Urothelium cell line (cell line): Measurements from ENCODE around the gene MACROH2A1.

Experiments
- DNase-seq: peaks from one replicate; pipeline ENCODE4 v3.0.0; 2011; ENCODE audit warnings: low spot score, mixed read lengths
- FAIRE-seq: peaks from 2 replicates; lab custom pipeline; 2011; peaks lifted over from hg19 to GRCh38; lab: Jason Lieb, UNC

The MACROH2A1 gene

GRCh38 chr5:135335031-135335828 lies 63.8 kb downstream of the MACROH2A1 start:
- DNase-seq (no peak), FAIRE-seq (no peak)

GRCh38 chr5:135333732-135334515 lies 65.1 kb downstream of the MACROH2A1 start:
- no peak for FAIRE-seq
- DNase-seq = no peak

- DNase-seq = peak; percentile 60
- FAIRE-seq = no peak
Measured at GRCh38 chr5:135332519-135333150, 66.4 kb downstream of the MACROH2A1 start.

DNA sequence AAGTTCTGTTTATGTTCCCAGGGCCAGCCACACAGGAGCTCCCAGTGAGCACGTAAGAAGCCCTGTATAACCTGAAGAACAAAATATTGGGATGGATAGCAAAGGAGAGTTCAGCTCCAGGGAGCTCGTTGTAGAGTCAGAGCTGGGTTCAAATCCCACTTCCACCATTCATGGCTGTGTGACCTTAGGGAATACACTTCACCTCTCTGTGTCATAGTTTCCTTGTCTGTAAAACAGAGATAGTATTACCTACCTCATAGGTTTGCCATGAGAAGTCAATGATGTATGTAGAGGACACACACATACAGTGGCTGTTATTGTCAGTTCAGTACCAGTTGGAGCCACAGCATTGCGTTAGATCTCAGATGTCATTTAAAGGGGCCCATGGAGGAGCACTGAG lies 67.4 kb downstream of the MACROH2A1 start:
- FAIRE-seq (no peak), DNase-seq (no peak)

DNA sequence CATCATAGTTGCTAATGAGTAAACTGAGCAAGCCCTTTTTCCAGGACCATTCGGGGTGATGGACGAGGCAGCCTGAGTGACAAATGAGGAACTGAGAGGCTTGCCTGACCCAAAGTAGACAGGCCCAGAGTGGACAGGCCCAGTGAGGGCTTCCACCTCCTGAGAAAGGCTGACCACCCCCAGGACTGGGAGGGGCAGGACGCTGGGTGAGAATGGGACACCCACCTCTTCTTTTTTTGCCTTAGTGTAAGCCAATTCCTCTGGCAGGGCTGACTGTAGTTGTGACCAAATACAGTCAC lies 68.3 kb downstream of the MACROH2A1 start:
- FAIRE-seq = no peak
- no peak for DNase-seq

GRCh38 chr5:135329913-135330797 lies 68.9 kb downstream of the MACROH2A1 start:
- FAIRE-seq = no peak

DNA sequence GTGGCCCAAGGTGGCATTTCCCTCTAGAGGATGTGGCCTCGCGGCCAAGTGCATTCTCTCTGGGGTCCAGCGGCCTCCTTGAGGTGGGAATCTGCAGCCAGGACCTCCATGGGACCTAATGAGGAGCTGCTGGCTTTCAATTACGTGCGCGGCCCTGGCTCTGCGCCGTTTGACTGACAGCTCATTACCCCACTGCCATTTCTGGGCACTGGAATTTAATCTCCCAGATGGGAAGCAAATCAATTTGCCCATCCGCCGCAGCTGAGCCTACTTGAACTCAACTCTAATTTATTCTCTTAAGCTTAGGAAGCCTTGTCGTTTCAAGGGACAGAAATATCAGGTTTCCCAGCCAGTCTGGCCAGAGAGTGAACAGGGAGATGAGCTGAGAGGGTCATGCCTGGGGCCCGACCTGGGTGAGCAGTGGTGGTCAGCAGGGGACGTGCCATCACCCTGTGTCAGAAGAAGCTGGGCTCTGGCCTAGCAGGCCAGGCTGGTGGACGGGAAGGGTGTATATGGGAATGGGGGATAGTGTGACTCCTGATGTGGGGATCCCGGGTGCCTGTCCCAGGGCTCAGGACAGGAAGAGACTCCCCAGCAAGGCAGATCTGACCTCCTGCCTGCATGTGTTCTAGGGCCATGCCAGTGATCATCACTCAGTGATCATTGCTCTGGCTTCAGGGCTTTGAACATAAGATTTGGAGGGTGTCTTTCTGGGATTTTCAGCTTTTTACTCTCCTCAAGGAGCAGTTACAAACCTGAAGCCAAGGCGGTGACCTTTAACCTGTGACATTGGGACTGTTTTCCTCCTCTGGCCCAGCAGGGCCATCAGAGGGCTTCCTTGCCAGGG lies 69.7 kb downstream of the MACROH2A1 start:
- FAIRE-seq (no peak), DNase-seq (no peak)

More at GRCh38 chr5:135329913-135330797, 68.9 kb downstream of the MACROH2A1 start:
- DNase-seq = no peak

DNA sequence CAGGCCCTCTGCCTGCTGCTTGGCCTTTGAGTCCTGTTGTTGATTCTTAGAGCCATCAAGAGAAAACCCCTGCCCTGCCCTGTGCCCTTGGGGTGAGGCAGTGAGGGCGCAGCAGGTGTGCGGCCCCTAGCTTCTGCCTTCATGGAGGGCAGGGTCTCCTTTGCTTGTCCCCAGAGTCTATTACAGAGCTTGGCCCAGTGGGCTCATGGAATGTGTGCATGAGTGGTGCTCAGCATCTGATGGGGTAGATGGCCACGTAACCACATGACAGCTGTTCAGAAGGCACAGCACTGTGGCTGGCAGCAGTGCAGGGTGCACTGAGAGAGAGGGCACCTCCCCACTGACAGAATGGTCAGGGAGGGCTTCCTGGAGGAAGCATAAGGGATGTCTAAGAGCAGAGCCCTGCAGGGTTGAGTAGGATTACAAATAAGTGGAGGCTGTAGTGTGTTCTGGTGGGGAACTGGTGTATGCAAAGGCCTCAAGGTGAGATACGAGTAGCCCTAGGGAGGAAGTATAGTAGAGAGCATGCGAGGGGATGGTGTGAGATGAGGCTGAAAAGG lies 70.8 kb downstream of the MACROH2A1 start:
- DNase-seq (no peak), FAIRE-seq (no peak)

- FAIRE-seq = no peak
Measured at GRCh38 chr5:135327429-135328127, 71.5 kb downstream of the MACROH2A1 start.

GRCh38 chr5:135326296-135327254 lies 72.5 kb downstream of the MACROH2A1 start:
- DNase-seq (no peak), FAIRE-seq (no peak)

More at GRCh38 chr5:135327429-135328127, 71.5 kb downstream of the MACROH2A1 start:
- no peak for DNase-seq

- DNase-seq = no peak
- no peak for FAIRE-seq
Measured at GRCh38 chr5:135324897-135325650, 74.0 kb downstream of the MACROH2A1 start.

DNA sequence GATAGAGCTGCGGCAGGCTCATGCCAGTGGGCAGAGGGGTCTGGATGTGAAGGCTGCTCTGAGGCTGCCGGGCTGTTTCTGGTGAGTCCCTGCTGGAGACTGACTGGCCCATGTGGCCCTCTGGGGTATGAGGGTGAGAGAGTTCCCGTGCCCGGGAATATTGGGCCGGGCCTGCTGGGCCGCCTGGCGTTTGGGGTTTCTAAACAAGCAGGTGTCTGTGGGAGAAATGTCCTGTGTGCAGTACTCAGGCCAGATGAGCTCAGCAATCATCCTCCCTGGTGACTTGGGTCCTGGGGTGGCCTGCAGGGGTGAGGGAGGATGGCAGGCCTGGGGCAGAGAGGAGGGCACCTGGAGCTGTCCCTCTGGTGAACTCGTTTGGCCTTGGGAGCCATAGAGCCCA lies 74.9 kb downstream of the MACROH2A1 start:
- FAIRE-seq (no peak), DNase-seq (no peak)

- no peak for DNase-seq
Measured at GRCh38 chr5:135323701-135324132, 75.3 kb downstream of the MACROH2A1 start.

DNA sequence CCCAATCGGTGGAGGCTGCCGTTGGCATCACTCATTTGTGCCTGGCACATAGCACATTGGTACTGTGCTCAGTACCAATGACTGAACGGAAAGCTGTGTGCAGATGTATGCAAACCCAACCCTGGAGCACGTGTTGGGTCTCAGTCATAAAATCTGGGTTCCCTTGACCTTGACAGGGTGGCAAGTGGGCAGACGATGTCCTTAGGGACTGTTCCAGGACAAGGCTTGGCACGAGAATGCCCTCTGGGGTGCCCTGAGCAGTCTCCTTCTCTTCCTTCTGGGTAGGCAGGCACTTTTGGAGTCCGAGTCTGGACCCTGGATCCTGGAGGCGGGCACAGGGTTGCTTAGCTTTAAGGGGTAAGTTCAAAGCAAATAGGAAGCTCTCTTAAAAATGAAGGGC lies 75.8 kb downstream of the MACROH2A1 start:
- no peak for FAIRE-seq

More at GRCh38 chr5:135323701-135324132, 75.3 kb downstream of the MACROH2A1 start:
- no peak for FAIRE-seq

DNA sequence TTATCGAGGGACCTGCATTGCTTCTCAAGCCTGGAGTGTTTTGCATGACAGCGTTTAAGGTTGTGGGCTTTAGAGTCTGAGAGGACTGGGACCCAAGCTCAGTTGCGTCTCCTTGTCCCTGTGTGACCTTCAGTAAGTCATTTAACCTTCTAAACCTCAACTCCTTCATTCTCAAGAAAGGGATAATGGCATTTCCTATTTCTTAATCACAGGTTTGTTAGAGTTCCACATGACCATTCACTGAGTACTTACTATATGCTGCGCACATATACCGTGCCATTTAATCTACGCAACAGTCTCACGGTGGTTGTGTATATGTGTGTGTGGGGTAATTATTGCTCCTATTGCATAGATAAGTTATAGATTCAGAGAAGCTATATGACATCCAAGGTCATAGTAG lies 76.3 kb downstream of the MACROH2A1 start:
- no peak for FAIRE-seq
- no peak for DNase-seq

More for the DNA sequence above, 75.8 kb downstream of the MACROH2A1 start:
- no peak for DNase-seq

GRCh38 chr5:135322271-135322670 lies 76.8 kb downstream of the MACROH2A1 start:
- no peak for FAIRE-seq
- no peak for DNase-seq
